Tibial artery (tissue), 4 donors: Measurements from ENCODE around the gene THSD7A.

Experiments used
- DNase-seq, 2 donors: peaks; one replicate each; pipeline ENCODE4 v3.0.0-alpha.2; 2019
- H3K27ac ChIP-seq, 2 donors: fragments of 200-600 bp; sonication (generic) in 1 of 2; 1 replicate in 1 of 2; 2 replicates in 1 of 2; pipeline ENCODE4 v1.5.1; 2018 to 2019; ENCODE audit warnings: mild to moderate bottlenecking in 1 of 2
- H3K27me3 ChIP-seq, 2 donors: fragments of 200-600 bp; sonication (generic) in 1 of 2; one replicate each; pipeline versions ENCODE4 v1.5.1 to v1.6.0; 2016 to 2019
- H3K36me3 ChIP-seq, 3 donors: fragments of 200-600 bp; sonication (generic) in 2 of 3; one replicate each; pipeline ENCODE4 v1.5.1; 2016 to 2019; ENCODE audit warnings: mild to moderate bottlenecking in 2 of 3
- H3K4me1 ChIP-seq, 4 donors: fragments of 200-600 bp; sonication (generic) in 2 of 4; 1 replicate in 3 of 4; 2 replicates in 1 of 4; pipeline ENCODE4 v1.5.1; 2016 to 2019
- H3K4me3 ChIP-seq, 2 donors: fragments of 200-600 bp; sonication (generic) in 1 of 2; 1 replicate in 1 of 2; 2 replicates in 1 of 2; pipeline ENCODE4 v1.5.1; 2018 to 2019; ENCODE audit warnings: mild to moderate bottlenecking in 2 of 2
- H3K9me3 ChIP-seq, 3 donors: fragments of 200-600 bp; sonication (generic) in 1 of 3; one replicate each; pipeline ENCODE4 v1.5.1; 2016 to 2019
- CTCF ChIP-seq, 2 experiments: fragments of 200-600 bp in 1 of 2; fragments of 450-650 bp in 1 of 2; IDR thresholded peaks; one replicate each; pipeline ENCODE4 v1.5.1; 2017 to 2019; ENCODE audit warnings: antibody characterized with exemption in 2 of 2, mild to moderate bottlenecking in 1 of 2, moderate library complexity in 1 of 2
- intact Hi-C: fragments of 100-400 bp; cut with DNase I; formaldehyde crosslinking; loops from one replicate; pipeline ENCODE4 v1.15.0; 2023; ENCODE audit warnings: low total_unique reads

THSD7A gene

GRCh38 chr7:11636274-11636673 is 195.7 kb downstream of the THSD7A start:
- Histone ChIP-seq H3K27me3 (no peaks in the 10 kb centered on the region), H3K36me3 (no peaks in the 10 kb centered on the region), H3K9me3 (no peaks in the 10 kb centered on the region), H3K4me3 (no peak overlapping the region), H3K4me1 (no peaks in the 10 kb centered on the region), H3K27ac (no peak overlapping the region)
- DNase-seq, result no peak
- intact Hi-C loops, result no loop called here
- no peak for TF ChIP-seq CTCF (IDR thresholded peaks at IDR 0.05)

- no peaks in the 10 kb centered on the region for H3K9me3 ChIP-seq
- H3K27ac ChIP-seq, result no peak overlapping the region
- no peaks in the 10 kb centered on the region for H3K4me1 ChIP-seq
- intact Hi-C loops, result no loop called here
- no peaks in the 10 kb centered on the region for H3K36me3 ChIP-seq
- no peak for TF ChIP-seq CTCF (IDR thresholded peaks at IDR 0.05)
- no peak for DNase-seq
- no peak overlapping the region for H3K4me3 ChIP-seq
- no peaks in the 10 kb centered on the region for H3K27me3 ChIP-seq
Observed at GRCh38 chr7:11633310-11633709, 198.7 kb downstream of the THSD7A start.

GRCh38 chr7:11630355-11630754 is 201.6 kb downstream of the THSD7A start:
- Histone ChIP-seq H3K36me3 (no peaks in the 10 kb centered on the region), H3K9me3 (no peaks in the 10 kb centered on the region), H3K27me3 (no peaks in the 10 kb centered on the region), H3K4me1 (no peaks in the 10 kb centered on the region), H3K27ac (no peak overlapping the region), H3K4me3 (no peak overlapping the region)
- intact Hi-C loops, result no loop called here
- no peak for TF ChIP-seq CTCF (IDR thresholded peaks at IDR 0.05)
- DNase-seq, result no peak

GRCh38 chr7:11625669-11626068 is 206.3 kb downstream of the THSD7A start:
- DNase-seq, result no peak
- Histone ChIP-seq H3K27ac (no peak overlapping the region), H3K36me3 (no peaks in the 10 kb centered on the region), H3K4me3 (no peak overlapping the region), H3K27me3 (no peaks in the 10 kb centered on the region), H3K4me1 (no peaks in the 10 kb centered on the region), H3K9me3 (no peaks in the 10 kb centered on the region)
- no peak for TF ChIP-seq CTCF (IDR thresholded peaks at IDR 0.05)
- intact Hi-C loops, result no loop called here

- H3K4me3 ChIP-seq, result no peak overlapping the region
- intact Hi-C loops, result no loop called here
- no peaks in the 10 kb centered on the region for H3K4me1 ChIP-seq
- H3K27me3 ChIP-seq, result no peaks in the 10 kb centered on the region
- DNase-seq, result no peak
- H3K36me3 ChIP-seq, result no peaks in the 10 kb centered on the region
- TF ChIP-seq CTCF (IDR thresholded peaks at IDR 0.05), result no peak
- no peaks in the 10 kb centered on the region for H3K9me3 ChIP-seq
- H3K27ac ChIP-seq, result no peak overlapping the region
Observed at GRCh38 chr7:11623093-11623678, 208.8 kb downstream of the THSD7A start.
